Measurements from ENCODE around the gene CYB5RL.
"Not testable (repeated sequence)": the region's sequence is repeated elsewhere in the genome, so short reads cannot be mapped to it uniquely, and the experiment has no call there.

Gene CYB5RL, protein sequence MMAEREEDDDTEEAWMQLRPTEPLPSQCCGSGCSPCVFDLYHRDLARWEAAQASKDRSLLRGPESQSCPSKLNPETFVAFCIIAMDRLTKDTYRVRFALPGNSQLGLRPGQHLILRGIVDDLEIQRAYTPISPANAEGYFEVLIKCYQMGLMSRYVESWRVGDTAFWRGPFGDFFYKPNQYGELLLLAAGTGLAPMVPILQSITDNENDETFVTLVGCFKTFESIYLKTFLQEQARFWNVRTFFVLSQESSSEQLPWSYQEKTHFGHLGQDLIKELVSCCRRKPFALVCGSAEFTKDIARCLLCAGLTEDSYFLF

DNA sequence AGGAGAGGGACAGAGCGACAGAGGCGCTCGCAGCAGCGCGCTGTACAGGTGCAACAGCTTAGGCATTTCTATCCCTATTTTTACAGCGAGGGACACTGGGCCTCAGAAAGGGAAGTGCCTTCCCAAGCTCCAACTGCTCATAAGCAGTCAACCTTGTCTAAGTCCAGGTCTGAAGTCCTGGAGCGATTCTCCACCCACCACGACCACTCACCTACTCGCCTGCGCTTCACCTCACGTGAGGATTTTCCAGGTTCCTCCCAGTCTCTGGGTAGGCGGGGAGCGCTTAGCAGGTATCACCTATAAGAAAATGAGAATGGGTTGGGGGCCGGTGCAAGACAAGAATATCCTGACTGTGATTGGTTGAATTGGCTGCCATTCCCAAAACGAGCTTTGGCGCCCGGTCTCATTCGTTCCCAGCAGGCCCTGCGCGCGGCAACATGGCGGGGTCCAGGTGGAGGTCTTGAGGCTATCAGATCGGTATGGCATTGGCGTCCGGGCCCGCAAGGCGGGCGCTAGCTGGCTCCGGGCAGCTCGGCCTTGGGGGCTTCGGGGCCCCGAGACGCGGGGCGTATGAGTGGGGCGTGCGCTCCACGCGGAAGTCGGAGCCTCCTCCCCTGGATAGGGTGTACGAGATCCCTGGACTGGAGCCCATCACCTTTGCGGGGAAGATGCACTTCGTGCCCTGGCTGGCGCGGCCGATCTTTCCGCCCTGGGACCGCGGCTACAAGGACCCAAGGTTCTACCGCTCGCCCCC lies at the start of gene CYB5RL, which contains the start of gene MRPL37:
Gene CYB5RL, minus strand, starts transcription at position 266 of the 754 bp plus-strand sequence. CDS start 4,414 bp downstream, outside the sequence.
Gene MRPL37, plus strand, starts transcription at position 403 of the 754 bp plus-strand sequence. Its CDS starts 77 bp downstream, at position 480.
- DNase-seq (ENCODE audit: low spot score) = peak; percentile 100

GRCh38 chr1:54248966-54249365 lies 49.1 kb upstream of the CYB5RL start:
- no peak for DNase-seq (ENCODE audit: low spot score)

DNA sequence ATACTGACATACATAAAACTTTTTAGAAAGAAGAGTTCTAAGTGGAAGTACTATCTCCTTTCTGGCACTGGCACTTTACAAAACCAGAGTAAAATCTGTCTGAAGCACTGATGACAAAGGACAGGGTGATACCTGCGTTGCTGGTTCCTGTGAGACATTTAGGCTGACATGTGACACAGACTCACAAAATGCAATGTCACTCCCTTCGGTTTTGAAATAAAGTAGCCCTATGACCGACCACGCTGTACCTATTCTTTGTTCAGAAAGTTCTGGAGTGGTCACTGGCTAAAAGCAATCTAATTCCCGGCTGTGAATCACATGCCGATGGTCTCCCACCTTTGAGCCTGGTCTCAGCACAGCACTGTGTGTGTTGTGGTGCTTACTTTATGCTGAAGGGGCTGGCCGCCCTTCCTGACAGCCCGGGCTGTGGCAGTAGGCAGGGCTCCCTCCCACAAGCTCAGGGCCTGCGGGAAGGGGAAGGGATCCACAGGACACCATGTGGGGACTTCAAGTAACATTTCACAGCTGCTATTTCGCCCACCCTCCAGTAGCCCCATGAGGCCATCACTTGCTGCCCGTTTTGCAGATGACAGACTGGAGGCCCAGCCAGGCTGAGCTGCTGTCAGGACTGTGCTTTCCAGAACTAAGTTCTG lies 48.2 kb upstream of the CYB5RL start:
- DNase-seq (ENCODE audit: low spot score) = no peak

DNA sequence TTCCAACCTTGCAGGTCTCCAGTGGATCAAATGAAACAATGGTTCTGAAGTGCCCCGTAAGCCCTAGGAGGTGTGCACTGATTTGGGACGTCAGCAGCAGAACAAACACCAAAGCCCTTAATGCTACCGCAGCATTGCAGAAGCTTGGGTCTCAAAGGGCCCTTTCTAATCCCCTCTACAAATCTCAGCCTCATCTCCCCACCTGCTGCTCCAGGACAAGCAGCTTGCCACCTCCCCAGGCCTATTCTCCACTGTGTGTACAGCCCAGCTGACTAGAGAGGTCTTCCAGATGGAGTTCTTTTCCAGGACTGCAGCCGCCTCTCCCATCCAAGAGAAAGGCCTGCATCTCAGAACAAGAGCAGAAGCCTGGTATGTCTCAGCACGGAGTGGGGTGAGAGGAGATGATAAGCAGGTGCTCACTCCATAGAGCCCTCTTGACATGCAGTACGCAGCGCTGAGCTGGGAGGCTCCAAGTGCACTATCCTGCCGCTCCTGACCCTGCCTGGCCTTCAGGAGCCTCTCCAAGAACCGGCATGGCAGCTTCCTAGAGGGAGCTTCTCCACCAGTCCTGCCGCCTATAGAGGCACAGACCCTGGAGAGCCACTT lies 46.4 kb upstream of the CYB5RL start:
- DNase-seq (ENCODE audit: low spot score) = no peak

DNA sequence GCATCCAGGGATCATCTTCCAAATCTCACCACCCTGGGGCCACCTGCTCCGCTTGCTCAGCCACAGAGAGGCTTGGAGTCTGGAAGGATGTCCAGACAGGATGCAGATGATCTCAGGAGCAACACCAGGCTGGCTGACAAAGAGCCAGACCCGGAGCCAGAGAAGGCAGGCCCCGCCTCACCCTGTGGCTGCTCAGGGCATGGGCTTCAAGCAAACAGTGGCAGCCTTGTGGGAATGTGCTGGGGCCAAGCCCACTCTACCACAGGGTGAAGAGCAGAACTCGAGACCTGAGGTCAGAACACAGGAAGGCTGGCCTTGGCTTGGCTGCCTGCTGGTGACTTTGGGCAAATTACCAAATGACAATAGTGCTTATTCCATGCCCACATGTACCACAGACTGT lies 45.7 kb upstream of the CYB5RL start:
- no peak for DNase-seq (ENCODE audit: low spot score)

DNA sequence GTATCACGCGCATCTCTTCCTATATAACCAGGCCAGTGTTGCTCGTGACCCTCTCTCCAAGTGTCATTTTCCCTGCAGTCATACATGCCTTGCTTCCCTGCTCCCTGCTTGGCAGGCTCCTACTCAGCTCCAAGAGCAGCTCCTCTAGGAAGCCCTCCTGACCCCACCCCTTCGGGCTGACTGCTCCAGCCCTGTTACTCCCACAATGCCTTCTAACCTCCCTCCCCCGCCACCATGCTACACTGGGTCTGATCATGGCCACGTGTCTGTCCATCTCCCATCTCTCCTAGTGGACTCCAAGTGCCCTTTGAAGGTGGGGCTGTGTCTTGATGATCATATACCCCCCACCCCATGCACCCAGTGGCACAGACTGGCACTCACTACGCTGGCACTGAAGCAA lies 44.8 kb upstream of the CYB5RL start:
- DNase-seq (ENCODE audit: low spot score) = no peak

DNA sequence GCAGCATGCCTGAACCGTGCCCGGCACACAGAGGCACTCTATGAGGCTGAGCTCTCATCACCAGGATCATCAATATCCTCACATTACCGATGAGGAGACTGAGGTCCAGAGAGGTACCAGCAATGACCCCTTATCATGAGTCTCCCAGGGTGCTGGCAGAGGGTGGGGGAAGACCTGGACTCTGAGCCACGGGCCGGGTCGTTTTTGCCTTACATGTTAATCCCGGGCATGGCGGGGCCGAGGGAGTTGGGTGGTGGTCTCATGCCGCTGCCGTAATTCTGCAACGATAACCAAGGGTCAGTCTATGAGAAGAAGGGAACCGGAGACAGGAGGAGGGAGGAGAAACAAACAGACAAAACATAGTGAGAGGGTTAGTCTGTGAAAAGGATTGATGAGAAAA lies 43.2 kb upstream of the CYB5RL start:
- DNase-seq (ENCODE audit: low spot score) = no peak

GRCh38 chr1:54241364-54241763 lies 41.5 kb upstream of the CYB5RL start:
- no peak for DNase-seq (ENCODE audit: low spot score)

DNA sequence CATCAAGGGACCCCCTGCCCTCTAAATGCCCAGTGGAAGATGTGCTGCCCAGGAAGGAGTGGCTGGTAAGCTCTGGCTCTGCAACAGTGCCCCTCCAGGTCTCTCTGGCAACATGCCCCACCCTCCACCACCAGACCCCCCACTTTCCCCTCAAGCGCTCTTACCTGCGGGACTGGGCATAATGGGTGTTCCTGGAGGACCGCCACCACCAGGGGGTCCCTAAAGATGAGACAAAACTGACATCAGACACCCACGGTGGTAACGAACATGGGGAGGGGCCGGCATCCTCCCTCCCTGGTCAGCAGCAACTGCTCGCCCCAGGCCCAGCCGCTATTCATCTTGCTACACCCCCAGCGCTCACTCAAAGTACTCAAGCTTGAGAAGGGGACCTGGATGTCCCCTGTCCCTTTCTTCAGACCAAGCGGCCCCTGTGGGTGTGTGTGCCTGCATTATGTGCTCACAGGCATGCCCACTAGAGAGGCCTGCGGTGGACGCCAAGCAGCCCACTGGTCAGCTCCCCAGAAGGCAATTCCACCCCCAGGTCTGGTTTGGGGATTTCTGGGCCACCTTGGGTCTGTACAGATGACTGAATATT lies 41.0 kb upstream of the CYB5RL start:
- no peak for DNase-seq (ENCODE audit: low spot score)

DNA sequence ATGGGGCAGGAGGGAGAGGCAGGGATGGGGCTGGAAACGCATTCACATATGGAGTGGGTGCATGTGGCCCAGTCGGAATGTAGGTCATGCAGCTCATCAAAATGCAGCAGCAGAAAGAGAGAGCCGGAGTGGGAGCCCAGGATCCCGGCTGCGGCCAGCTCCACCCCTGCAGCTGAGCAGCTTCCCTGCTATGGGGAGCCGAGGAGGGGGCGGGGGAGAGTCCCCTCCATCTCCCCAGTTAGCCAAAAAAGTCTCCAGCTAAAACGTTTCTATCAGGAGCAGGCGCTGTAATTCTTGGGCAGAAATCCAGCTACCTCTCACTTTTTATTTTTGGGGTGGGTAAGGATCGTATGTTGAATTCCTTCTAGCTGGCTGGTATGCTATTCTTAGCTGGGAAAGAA lies 39.8 kb upstream of the CYB5RL start:
- DNase-seq (ENCODE audit: low spot score) = no peak

- DNase-seq (ENCODE audit: low spot score) = no peak
Observed at GRCh38 chr1:54239035-54239383, 39.2 kb upstream of the CYB5RL start.

DNA sequence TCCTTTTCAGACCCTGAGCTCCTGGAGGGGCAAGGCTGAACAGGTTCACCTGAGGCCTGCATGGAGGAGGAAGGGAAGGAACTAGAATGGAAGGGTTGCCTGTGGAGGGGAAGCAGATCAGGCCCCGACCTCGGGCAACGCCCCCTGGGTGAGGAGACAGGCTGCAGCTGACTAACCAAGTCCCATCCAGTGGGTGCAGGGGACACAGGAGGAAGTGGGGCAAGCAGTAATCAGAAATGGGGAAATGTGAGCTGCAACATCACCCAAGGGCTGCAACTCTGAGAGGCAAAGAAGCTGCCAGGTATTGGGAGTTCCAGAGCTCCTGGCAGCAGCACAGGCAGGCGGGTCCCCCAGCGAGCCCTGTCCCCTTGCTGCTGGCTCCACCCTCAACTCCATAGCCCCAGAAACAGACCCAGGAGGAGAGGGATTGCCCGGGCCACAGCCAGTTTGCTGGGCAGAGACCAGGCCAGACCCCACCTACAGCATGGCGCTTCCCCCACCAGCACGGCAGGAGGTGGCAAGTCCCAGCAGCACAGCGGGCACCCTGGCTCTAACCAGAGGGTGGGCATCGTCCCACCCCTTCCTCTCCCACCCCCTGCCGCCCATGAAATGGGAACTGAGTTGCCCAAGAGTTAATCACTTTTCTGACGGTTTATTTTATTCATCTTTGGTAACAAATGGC lies 38.7 kb upstream of the CYB5RL start:
- DNase-seq (ENCODE audit: low spot score) = no peak

DNA sequence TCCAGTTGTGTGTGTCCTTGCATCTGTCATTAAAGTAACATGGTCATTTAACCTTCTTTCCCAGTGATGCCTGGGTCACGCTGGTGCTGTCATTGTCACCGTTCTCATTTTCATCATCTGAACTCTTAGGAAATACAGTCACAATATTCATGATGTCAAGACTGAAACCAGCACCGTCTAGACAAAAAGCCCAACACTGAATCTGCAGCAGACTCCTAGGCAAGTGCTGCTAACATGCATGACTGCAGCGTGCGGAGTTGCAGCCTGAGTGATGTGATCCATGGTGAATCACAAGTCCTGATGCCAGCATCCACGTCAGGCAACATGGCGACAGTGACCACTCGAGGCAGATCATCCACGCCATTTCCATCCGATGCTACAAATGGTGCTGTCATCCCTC lies 37.8 kb upstream of the CYB5RL start:
- DNase-seq (ENCODE audit: low spot score) = no peak

GRCh38 chr1:54234284-54234683 lies 34.5 kb upstream of the CYB5RL start:
- no peak for DNase-seq (ENCODE audit: low spot score)

DNA sequence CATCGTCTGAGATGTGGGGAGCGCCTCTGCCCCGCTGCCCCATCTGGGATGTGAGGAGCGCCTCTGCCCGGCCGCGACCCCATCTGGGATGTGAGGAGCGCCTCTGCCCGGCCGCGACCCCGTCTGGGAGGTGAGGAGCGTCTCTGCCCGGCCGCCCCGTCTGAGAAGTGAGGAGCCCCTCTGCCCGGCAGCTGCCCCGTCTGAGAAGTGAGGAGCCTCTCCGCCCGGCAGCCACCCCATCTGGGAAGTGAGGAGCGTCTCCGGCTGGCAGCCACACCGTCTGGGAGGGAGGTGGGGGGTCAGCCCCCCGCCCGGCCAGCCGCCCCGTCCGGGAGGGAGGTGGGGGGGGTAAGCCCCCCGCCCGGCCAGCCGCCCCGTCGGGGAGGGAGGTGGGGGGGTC lies 33.4 kb upstream of the CYB5RL start:
- DNase-seq (ENCODE audit: low spot score) = not testable (repeated sequence)

GRCh38 chr1:54230507-54231339 lies 30.9 kb upstream of the CYB5RL start:
- DNase-seq (ENCODE audit: low spot score) = no peak

- no peak for DNase-seq (ENCODE audit: low spot score)
Observed at GRCh38 chr1:54229281-54229891, 29.6 kb upstream of the CYB5RL start.

DNA sequence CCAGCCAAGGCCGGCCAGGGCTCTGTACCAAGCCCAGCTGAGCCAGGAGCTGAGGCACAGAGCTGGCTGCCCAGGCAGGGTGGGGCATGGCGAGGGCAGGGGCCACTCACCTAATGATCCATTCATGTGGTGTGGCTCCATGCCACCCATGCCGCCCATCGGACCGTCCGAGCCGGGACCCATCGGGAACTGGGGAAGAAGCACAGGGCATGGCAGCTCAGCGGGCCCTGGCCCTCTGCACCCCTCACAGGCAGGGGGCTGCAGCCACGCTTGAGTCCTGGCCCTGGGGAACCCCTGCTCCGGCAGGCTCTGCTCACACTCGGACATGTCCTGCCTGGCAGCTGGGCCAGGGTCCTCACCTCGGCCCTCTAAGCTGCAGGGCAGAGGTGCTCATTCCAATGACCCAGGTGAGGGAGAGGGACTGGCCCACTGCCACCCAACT lies 28.8 kb upstream of the CYB5RL start:
- DNase-seq (ENCODE audit: low spot score) = no peak

- no peak for DNase-seq (ENCODE audit: low spot score)
Observed at GRCh38 chr1:54227891-54228310, 28.1 kb upstream of the CYB5RL start.

- peak; percentile 54 for DNase-seq (ENCODE audit: low spot score)
Observed at GRCh38 chr1:54227091-54227602, 27.3 kb upstream of the CYB5RL start.

Data from iPS-NIHi11 (cell line).